T47D (cell line): ENCODE data around the gene RLN3.

Experiments
- DNase-seq, 2 experiments: peaks; one replicate each; pipeline versions ENCODE4 v3.0.0 to v3.0.0-alpha.2; 2011 to 2012; ENCODE audit warnings: low read depth in 1 of 2, low spot score in 1 of 2
- JUND ChIP-seq: IDR thresholded peaks from 2 replicates; pipeline ENCODE4 v1.6.1; 2012; ENCODE audit warnings: low read depth
- in situ Hi-C: cut with HindIII; loops from 2 replicates; pipeline ENCODE4 v1.10.0; 2016; ENCODE audit warnings: low sequenced_read_pairs, low pct_unique_long_range_greater_than_20kb

The RLN3 gene

GRCh38 chr19:14056069-14056666 lies 28.2 kb downstream of the RLN3 start:
- in situ Hi-C loops: no loop called here
- no peak for DNase-seq
- no peak for TF ChIP-seq JUND

GRCh38 chr19:14056741-14057356 lies 28.9 kb downstream of the RLN3 start:
- no peak for DNase-seq
- TF ChIP-seq JUND: no peak
- in situ Hi-C loops: no loop called here

GRCh38 chr19:14058182-14059092 lies 30.5 kb downstream of the RLN3 start:
- in situ Hi-C loops: no loop called here
- TF ChIP-seq JUND: no peak
- DNase-seq: no peak

DNA sequence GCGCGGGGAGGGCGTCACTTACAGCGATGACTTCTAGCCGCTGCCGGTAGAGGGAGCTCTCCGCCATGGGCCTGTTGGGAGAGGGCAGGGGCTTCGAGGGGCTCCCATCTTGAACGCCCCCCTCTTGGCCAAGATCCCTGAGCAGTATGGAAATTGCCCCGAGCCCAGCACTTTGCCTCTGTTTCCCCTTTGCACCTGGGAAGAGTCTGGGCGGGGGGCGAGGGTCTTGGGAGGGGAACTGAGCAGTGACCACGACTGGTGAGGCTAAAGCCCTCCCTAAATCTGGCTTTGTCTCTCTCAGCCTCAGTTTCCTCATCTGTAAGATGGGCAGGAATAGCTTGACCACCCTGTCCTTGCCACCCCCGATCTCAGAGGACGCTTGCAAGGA lies 31.1 kb downstream of the RLN3 start:
- no peak for TF ChIP-seq JUND
- in situ Hi-C loops: no loop called here

GRCh38 chr19:14059652-14060155 lies 31.8 kb downstream of the RLN3 start:
- DNase-seq: no peak
- in situ Hi-C loops: no loop called here
- no peak for TF ChIP-seq JUND

More for the DNA sequence above, 31.1 kb downstream of the RLN3 start:
- no peak for DNase-seq

DNA sequence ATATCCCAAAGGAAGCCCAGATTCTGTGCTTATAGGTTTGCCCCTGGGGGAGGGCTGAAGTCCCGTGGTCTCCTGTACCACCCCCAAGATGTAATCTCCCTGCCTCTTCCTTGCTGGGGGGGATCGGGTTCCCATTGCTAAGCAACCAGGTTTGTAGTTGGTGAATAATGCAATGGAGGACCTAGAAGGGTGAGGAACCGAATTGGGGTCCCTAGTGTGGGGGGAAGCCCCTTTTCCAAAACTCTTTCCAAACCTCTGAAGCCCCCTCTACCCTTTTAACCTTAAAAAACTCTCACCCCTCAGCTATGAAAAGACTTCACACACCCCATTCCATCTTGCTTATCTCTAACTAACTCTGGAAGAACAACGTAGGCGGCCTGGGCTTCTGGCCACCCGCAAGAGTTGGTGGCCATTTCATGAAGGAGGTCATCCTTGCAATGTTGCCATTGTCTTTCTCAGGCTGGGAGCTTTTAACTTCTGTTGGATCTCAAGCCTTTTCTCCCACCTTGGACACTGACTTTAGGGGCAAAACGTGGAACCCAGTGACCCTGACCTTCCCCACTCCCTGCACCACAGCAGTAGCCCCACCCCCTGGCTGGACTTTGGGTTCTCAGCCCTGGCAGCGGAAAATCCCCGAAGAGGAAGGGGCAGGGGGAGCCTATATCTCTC lies 33.3 kb downstream of the RLN3 start:
- no peak for DNase-seq
- TF ChIP-seq JUND: no peak
- in situ Hi-C loops: no loop called here

GRCh38 chr19:14061751-14062557 lies 34.0 kb downstream of the RLN3 start, which contains the start of gene PALM3:
PALM3 (minus strand) TSS chr19:14062076; CDS start chr19:14061980, 96 bp downstream.
- in situ Hi-C loops: no loop called here
- DNase-seq: peak; percentile 37 to 57
- TF ChIP-seq JUND: no peak

GRCh38 chr19:14062558-14062855 lies 34.6 kb downstream of the RLN3 start:
- DNase-seq: no peak
- in situ Hi-C loops: no loop called here

GRCh38 chr19:14063105-14063504 lies 35.2 kb downstream of the RLN3 start:
- no peak for TF ChIP-seq JUND
- in situ Hi-C loops: no loop called here
- DNase-seq: no peak

More at GRCh38 chr19:14062558-14062855, 34.6 kb downstream of the RLN3 start:
- TF ChIP-seq JUND: no peak

DNA sequence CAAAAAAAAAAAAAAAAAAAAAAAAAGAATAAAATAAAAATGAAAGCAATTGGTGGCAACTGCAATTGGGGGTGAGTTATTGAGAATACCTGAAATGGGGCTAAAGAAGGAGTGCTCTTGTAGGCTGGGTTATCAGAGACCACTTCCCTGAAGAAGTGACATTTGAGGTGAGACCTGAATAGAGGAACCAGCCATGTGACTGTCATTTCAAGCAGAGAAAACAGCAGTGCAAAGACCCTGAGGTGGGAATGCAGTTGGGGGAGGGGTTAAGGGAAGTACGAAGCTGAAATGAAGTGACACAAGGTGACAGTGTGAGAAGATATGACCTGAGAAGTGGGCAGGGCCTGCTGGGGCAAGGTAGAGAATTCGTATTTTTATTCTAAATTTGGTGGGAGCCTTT lies 38.2 kb downstream of the RLN3 start:
- no peak for TF ChIP-seq JUND
- in situ Hi-C loops: no loop called here

DNA sequence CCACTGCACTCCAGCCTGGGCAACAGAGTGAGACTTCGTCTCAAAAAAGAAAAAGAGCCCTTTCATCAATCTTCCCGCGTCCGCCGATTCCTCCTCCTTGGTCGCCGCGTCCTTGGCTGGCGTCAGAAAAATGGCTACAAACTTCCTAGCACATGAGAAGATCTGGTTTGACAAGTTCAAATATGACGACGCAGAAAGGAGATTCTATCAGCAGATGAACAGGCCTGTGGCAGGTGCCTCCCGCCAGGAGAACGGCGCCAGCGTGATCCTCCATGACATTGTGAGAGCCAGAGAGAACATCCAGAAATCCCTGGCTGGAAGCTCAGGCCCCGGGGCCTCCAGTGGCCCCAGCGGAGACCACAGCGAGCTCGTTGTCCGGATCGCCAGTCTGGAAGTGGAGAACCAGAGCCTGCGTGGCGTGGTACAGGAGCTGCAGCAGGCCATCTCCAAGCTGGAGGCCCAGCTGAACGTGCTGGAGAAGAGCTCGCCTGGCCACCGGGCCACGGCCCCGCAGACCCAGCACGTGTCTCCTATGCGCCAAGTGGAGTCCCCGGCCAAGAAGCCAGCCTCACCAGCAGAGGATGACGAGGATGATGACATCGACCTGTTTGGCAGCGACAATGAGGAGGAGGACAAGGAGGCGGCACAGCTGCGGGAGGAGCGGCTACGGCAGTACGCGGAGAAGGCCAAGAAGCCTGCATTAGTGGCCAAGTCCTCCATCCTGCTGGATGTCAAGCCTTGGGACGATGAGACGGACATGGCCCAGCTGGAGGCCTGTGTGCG lies 42.5 kb downstream of the RLN3 start:
- no peak for DNase-seq
- no peak for TF ChIP-seq JUND
- in situ Hi-C loops: no loop called here

More for the DNA sequence above, 38.2 kb downstream of the RLN3 start:
- no peak for DNase-seq
